Measurements from ENCODE around the gene IQCE.

IQCE gene

DNA sequence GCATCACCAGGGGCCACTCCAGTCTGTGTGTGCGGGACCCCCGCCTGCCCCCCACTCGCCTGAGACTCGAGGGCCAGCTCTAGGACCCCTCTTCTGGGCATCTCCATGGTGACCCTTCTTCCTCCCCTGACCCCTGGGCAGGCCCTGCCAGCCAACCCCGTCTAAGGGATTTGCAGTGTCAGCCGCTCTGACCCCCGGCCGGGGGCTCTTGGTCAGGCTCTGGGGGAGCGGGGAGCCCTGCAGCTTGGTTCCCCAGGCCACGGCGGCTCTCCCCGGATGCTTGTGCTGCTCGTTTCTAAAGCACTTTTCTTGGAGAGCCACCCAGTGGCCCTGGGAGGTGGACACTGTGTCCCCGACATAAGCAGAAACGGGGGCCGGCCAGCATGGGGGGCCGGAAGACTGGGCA is 78.3 kb downstream of the IQCE start:
- TF ChIP-seq, protein P1, sequence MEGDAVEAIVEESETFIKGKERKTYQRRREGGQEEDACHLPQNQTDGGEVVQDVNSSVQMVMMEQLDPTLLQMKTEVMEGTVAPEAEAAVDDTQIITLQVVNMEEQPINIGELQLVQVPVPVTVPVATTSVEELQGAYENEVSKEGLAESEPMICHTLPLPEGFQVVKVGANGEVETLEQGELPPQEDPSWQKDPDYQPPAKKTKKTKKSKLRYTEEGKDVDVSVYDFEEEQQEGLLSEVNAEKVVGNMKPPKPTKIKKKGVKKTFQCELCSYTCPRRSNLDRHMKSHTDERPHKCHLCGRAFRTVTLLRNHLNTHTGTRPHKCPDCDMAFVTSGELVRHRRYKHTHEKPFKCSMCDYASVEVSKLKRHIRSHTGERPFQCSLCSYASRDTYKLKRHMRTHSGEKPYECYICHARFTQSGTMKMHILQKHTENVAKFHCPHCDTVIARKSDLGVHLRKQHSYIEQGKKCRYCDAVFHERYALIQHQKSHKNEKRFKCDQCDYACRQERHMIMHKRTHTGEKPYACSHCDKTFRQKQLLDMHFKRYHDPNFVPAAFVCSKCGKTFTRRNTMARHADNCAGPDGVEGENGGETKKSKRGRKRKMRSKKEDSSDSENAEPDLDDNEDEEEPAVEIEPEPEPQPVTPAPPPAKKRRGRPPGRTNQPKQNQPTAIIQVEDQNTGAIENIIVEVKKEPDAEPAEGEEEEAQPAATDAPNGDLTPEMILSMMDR (IDR thresholded peaks at IDR 0.05) = no peak

DNA sequence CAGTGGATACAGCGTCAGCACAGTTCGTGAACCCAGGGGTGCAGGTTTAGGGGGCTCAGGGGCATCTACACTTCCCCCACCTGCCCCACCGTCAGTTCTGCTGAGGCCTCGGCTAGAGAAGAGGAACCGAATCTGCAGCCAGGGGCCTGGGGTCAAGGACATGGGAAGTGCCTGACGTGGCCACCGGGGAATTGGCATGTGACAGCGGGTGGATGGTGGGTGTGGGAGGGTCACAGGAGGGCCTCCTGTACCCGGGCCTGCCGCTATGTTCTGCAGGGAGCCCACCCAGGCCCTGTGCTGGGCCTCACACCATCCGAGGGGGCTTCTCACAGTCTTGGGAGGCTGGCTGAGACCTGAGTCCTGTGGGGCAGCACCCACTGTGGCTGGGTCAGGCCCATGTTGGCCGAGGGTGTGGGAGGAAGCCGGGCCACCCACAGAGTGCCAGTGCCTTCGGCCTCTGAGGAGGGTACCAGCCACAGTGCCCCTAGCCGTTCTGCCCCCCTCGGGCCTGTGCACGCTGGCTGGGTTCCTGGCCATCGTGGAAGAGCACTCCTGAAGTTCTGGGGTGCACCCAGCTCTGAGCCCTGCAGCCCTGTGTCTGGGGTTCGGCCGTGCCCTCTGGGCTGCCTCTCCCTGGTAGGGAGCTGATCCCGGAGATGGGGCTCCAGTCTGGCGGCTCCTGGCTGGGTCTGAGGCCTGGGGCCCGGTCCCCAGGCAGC is 78.9 kb downstream of the IQCE start:
- TF ChIP-seq, protein P1 (IDR thresholded peaks at IDR 0.05) = no peak

DNA sequence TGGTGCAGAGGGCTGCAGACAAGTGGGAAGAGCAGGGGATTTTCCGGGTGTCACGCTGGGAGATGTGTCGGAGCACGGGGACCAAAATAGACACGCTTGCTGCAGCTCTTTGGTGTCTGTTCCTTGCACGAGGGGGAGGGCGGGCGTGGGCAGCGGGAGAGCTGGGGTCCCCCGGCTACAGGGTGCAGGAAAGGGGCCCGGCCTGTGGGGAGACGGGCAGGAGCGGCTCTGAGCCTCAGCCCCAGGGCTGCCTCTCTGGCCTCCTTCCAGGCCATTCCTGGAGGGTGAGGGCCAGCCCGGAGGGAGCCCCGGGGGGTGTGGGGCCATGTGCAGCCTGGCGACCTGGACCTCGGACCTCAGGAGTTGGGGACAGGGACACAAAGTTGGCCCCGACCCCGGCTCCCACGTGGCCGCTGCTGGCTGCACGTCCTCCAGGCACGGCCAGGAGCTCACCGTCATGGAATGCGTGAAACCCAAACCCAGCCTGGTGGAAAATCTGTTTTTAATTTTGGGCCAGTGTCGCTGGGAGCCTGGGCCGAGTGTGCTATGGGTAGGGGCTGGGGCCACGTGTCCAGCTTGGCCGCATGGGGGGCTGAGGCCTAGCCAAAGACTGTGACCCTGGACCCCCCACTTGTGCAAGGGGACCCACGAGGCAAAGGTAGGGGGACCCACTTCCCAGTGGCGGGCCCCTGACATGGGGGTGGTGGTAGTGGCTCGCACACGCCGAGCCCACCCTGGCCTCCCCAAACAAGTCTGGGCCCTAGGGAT is 79.6 kb downstream of the IQCE start:
- TF ChIP-seq, protein P1 (IDR thresholded peaks at IDR 0.05) = no peak

DNA sequence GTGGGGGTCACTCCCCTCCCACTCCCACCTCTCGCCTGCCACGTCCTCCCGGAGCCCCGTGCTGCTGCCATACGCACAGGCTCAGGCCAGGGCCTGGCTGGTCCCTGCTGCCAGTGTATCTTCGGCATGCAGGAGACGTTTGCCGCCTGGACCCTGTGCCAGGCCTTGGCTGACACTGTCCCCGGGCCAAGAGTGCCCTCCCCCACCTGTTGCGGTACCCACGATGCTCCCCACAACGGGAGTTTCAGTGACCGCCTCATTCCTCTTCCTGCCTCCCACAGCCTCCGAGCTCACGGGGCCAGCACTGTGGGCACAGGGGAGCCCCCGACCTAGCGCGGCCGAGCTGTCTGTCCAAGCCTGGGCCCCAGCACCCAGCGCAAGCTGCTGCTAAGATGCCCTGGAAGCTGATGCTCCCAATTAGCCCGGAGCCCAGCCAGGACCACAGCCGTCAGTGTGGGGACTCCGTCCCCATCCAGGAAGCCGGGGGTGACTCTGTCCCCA is 80.5 kb downstream of the IQCE start:
- TF ChIP-seq, protein P1 (IDR thresholded peaks at IDR 0.05) = no peak

DNA sequence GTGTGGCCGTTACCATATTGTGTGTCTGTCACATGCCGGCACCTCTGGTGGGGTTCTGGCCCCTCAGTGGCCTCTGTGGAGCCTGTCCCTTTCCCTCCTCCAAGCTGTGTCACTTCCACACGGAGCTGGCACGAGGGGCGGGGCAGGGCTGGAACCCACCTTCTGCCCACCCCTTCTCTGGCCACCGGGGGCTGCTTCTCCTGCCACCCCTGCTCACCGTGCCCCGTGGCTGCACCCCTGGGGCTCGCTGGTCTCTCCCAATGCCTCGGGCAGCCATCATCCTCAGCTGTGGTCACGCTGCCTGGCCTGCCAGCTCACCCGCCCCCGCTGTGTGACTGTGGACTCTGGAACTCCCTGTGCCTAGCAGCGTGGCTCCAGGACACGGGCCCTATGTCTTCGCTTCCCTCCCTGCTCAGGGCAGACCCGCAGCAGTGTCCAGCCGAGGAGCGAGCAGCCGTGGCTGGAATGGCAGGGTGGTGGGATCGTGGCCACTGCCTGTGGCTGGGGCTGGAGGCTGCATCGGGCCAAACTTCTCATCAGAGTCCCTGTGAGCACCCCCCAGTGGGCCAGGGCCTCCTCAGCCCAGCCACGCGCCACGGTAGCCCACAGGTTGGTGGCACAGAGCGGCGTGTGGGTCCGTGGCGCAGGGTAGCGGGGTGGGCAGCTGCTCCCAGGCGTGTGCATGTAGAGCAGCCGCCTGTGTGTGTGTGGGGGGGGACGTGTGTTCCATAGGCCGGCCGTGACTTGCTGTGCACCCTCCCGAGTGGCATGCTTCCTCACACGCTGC is 81.1 kb downstream of the IQCE start:
- TF ChIP-seq, protein P1 (IDR thresholded peaks at IDR 0.05) = no peak

DNA sequence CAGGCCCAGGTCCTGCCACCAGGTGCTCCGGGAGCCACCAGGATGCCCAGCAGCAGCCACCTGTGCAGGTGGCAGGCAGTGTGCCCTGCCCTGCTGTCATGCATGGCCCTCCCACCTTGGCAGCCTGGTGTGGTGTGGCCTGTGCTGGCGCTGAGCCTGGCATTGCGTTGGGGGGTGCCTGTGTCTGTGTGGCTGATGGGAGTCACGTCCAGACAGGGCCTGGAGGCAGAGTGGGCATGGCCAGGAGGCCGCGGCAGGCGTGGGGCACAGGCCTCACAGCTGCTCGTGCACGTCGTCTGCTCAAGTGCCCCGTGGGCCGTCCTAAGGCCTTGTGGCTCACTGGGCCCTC is 81.7 kb downstream of the IQCE start:
- TF ChIP-seq, protein P1 (IDR thresholded peaks at IDR 0.05) = no peak

DNA sequence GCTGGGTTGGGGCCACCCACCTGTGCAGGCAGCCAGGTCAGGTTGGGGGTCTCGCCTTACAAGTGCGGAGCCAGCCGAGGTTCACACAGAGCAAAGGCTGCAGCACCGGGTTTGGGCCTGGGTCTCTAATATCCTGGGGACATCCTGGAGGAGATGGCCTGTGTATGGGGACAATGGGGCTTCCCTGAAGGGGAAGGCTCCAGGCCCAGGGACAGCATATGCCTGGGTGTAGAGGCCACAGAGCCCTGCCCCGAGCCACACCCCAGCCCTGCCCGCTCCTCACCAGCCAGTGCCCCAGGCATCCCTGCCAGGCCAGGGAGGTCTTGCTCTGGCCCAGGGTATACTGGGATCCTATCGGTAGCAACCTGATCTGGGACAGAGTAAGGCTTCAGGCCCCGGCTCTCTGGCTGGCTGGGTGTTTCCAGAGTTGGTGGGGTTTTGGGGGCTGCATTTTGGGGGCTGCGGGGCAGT is 82.1 kb downstream of the IQCE start:
- TF ChIP-seq, protein P1 (IDR thresholded peaks at IDR 0.05) = no peak
